Loucy (cell line): Measurements from ENCODE around the gene P2RX1.

Source experiments
- H2AFZ ChIP-seq: fragments of 200-600 bp; sonication (generic); 2 replicates; pipeline ENCODE4 v1.6.0; 2016; ENCODE audit warnings: antibody characterized with exemption, mild to moderate bottlenecking, low read length, moderate library complexity
- H3F3A ChIP-seq: fragments of 200-600 bp; 2 replicates; pipeline ENCODE4 v1.6.0; 2016; ENCODE audit warnings: antibody characterized with exemption, low read depth, mild to moderate bottlenecking
- H3K27me3 ChIP-seq: fragments of 200-600 bp; sonication (generic); 2 replicates; pipeline ENCODE4 v1.6.1; 2014; ENCODE audit warnings: low read length, mild to moderate bottlenecking; ENCODE audit not compliant: insufficient read depth, poor library complexity, severe bottlenecking
- H3K36me3 ChIP-seq: fragments of 200-600 bp; sonication (generic); 2 replicates; pipeline ENCODE4 v1.6.1; 2016; ENCODE audit warnings: low read length; ENCODE audit not compliant: insufficient read depth
- H3K4me1 ChIP-seq: fragments of 200-600 bp; sonication (generic); 2 replicates; pipeline ENCODE4 v1.5.1; 2014; ENCODE audit warnings: low read length, mild to moderate bottlenecking; ENCODE audit not compliant: insufficient read depth, poor library complexity, severe bottlenecking
- H3K4me2 ChIP-seq: fragments of 200-600 bp; sonication (generic); 2 replicates; pipeline ENCODE4 v1.6.0; 2014; ENCODE audit warnings: antibody characterized with exemption, low read length, low read depth, mild to moderate bottlenecking; ENCODE audit not compliant: poor library complexity, severe bottlenecking
- H3K4me3 ChIP-seq: fragments of 200-600 bp; sonication (generic); 2 replicates; pipeline ENCODE4 v1.5.1; 2014; ENCODE audit warnings: low read length, mild to moderate bottlenecking, mixed read lengths; ENCODE audit not compliant: poor library complexity, severe bottlenecking
- H3K79me2 ChIP-seq: fragments of 200-600 bp; sonication (generic); 2 replicates; pipeline ENCODE4 v1.6.1; 2014; ENCODE audit warnings: low read length; ENCODE audit not compliant: insufficient read depth
- H3K9ac ChIP-seq: fragments of 200-600 bp; sonication (generic); 2 replicates; pipeline ENCODE4 v1.6.0; 2014; ENCODE audit warnings: mild to moderate bottlenecking, low read depth, low read length, moderate library complexity; ENCODE audit not compliant: poor library complexity, severe bottlenecking
- H3K9me2 ChIP-seq: fragments of 200-600 bp; sonication (generic); replicated peaks from 2 replicates; pipeline ENCODE4 v1.6.1; 2016; ENCODE audit warnings: low read depth, low read length, mixed read lengths
- H3K9me3 ChIP-seq: fragments of 200-600 bp; sonication (generic); 2 replicates; pipeline ENCODE4 v1.6.1; 2014; ENCODE audit warnings: mild to moderate bottlenecking, antibody characterized with exemption, low read length, low read depth; ENCODE audit not compliant: insufficient read depth
- H4K20me1 ChIP-seq: fragments of 200-600 bp; sonication (generic); 2 replicates; pipeline ENCODE4 v1.6.0; 2014; ENCODE audit warnings: antibody characterized with exemption, low read length, mild to moderate bottlenecking; ENCODE audit not compliant: insufficient read depth, poor library complexity, severe bottlenecking
- EZH2phosphoT487 ChIP-seq: fragments of 200-600 bp; IDR thresholded peaks from 2 replicates; pipeline ENCODE4 v1.6.1; 2018; ENCODE audit warnings: antibody characterized with exemption, mild to moderate bottlenecking, moderate library complexity, borderline replicate concordance
- TF ChIP-seq, protein P1 (sequence below): fragments of 200-600 bp; sonication (generic); conservative IDR thresholded peaks from 2 replicates; pipeline ENCODE4 v1.5.1; 2014; ENCODE audit warnings: mild to moderate bottlenecking, antibody characterized with exemption, low read length

Gene P2RX1

DNA sequence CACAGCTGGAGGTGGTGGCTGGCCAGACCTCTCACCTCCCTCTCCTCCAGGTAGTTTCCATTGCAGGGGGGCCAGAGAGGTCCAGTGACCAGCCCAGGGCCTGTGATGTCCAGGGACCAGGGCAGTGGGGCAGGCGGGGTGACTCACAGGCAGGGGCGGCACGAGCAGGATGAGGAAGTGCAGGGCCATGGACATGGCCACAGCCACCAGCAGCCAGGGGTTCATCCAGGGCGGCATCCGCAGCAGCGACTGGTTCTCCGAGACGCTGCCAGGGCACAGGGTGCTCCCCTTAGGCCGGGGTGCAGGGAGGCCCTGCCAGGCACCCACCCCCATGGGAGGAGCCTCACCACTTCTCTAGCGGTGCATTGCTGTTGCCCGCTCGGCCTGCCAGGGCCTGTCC, 12.9 kb upstream of the P2RX1 start:
- H3K27me3 ChIP-seq, result no peaks in the 10 kb centered on the region
- no peaks in the 10 kb centered on the region for H3F3A ChIP-seq
- no peak for TF ChIP-seq EZH2phosphoT487
- TF ChIP-seq, protein P1, sequence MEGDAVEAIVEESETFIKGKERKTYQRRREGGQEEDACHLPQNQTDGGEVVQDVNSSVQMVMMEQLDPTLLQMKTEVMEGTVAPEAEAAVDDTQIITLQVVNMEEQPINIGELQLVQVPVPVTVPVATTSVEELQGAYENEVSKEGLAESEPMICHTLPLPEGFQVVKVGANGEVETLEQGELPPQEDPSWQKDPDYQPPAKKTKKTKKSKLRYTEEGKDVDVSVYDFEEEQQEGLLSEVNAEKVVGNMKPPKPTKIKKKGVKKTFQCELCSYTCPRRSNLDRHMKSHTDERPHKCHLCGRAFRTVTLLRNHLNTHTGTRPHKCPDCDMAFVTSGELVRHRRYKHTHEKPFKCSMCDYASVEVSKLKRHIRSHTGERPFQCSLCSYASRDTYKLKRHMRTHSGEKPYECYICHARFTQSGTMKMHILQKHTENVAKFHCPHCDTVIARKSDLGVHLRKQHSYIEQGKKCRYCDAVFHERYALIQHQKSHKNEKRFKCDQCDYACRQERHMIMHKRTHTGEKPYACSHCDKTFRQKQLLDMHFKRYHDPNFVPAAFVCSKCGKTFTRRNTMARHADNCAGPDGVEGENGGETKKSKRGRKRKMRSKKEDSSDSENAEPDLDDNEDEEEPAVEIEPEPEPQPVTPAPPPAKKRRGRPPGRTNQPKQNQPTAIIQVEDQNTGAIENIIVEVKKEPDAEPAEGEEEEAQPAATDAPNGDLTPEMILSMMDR, result no peak
- peaks cover 53% of the 10 kb centered on the region; the same call in 1 of the 2 replicates for H3K36me3 ChIP-seq
- no peaks in the 10 kb centered on the region for H4K20me1 ChIP-seq
- H3K9me2 ChIP-seq, result no peaks in the 10 kb centered on the region
- no peak overlapping the region for H3K4me3 ChIP-seq
- H3K9ac ChIP-seq, result no peak overlapping the region
- H3K4me2 ChIP-seq, result no peak overlapping the region
- no peak overlapping the region for H2AFZ ChIP-seq
- no peaks in the 10 kb centered on the region for H3K9me3 ChIP-seq
- H3K4me1 ChIP-seq, result no peaks in the 10 kb centered on the region
- no peaks in the 10 kb centered on the region for H3K79me2 ChIP-seq

DNA sequence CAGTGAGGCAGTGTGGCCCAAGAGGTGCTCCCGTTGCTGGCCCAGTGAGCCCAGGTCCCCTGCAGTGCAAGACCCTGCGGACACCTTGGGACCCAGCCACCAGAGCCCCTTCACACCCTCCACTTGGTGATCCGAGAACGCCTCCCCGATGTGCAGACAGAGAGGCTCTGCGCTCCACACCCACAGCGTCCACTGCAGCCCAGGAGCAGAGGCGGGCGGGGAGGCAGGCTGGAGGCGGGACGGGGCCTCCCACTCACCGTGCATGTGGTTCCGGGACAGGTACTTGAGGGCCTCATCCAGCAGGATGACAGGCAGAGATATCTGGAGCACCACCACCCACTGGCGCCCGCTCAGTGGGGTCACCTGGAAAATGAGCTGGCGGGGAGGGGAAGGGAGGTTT, 12.1 kb upstream of the P2RX1 start:
- peaks cover 55% of the 10 kb centered on the region; the same call in 1 of the 2 replicates for H3K36me3 ChIP-seq
- TF ChIP-seq EZH2phosphoT487, result no peak
- TF ChIP-seq, protein P1, result no peak
- no peaks in the 10 kb centered on the region for H3K79me2 ChIP-seq
- H3K4me1 ChIP-seq, result no peaks in the 10 kb centered on the region
- no peak overlapping the region for H3K4me2 ChIP-seq
- H3K9me3 ChIP-seq, result no peaks in the 10 kb centered on the region
- H3K9me2 ChIP-seq, result no peaks in the 10 kb centered on the region
- H2AFZ ChIP-seq, result no peak overlapping the region
- H4K20me1 ChIP-seq, result no peaks in the 10 kb centered on the region
- H3K4me3 ChIP-seq, result no peak overlapping the region
- H3F3A ChIP-seq, result no peaks in the 10 kb centered on the region
- H3K9ac ChIP-seq, result no peak overlapping the region
- H3K27me3 ChIP-seq, result no peaks in the 10 kb centered on the region

DNA sequence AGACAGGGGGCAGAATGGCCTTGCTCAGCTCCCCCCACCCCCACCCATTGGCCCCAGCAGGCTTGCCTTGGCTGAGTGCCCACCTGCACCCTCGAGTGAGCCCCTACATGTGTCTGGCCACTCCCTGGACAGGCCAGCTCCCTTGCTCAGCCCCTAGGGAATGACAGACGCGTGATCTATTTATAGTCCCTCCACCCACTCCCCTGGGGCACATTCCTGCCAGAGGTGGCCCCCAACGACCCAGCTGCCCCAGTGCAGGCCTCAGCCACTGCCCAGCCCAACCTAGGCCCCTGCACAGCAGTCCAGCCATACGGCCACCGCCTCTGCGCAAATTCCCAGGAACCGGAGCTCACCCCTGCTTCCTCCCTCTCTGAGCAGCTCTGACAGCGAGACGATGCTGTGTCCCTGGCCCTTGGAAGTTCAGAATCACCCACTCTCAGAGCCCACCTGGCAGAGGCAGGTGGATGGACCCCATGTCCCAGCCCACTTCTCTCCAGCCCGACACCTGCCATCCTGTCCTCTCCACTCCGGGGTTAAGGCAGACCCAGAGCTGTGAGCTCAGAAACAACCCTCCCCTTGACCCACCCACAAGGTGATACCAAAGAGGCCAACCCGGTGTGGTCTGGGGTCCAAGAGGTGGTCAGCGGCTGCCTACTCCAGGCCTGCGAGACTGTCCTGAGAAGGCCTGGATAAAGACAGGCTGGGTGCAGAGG, 11.5 kb upstream of the P2RX1 start:
- Histone ChIP-seq H3K27me3 (no peaks in the 10 kb centered on the region), H3K9me2 (no peaks in the 10 kb centered on the region), H3K4me1 (no peaks in the 10 kb centered on the region), H3K36me3 (peaks cover 54% of the 10 kb centered on the region; the same call in 1 of the 2 replicates), H4K20me1 (no peaks in the 10 kb centered on the region), H3K4me3 (no peak overlapping the region), H2AFZ (no peak overlapping the region), H3F3A (no peaks in the 10 kb centered on the region), H3K4me2 (no peak overlapping the region), H3K79me2 (no peaks in the 10 kb centered on the region), H3K9ac (no peak overlapping the region), H3K9me3 (no peaks in the 10 kb centered on the region)
- TF ChIP-seq, protein P1, result no peak
- no peak for TF ChIP-seq EZH2phosphoT487
